ENCODE measurements around the gene ASB18.

The ASB18 gene

GRCh38 chr2:236163471-236164200, 100.6 kb downstream of the ASB18 start:
- DNase-seq (ENCODE audit: low read depth in 2 of 2), result no peak

- no peak for DNase-seq (ENCODE audit: low read depth in 2 of 2)
These were observed 101.2 kb downstream of the ASB18 start for GRCh38 chr2:236162882-236163470.

- DNase-seq (ENCODE audit: low read depth in 2 of 2), result no peak
These were observed 102.0 kb downstream of the ASB18 start for GRCh38 chr2:236162031-236162845.

- DNase-seq (ENCODE audit: low read depth in 2 of 2), result no peak
These were observed 102.7 kb downstream of the ASB18 start for GRCh38 chr2:236161531-236161930.

GRCh38 chr2:236161082-236161462, 103.1 kb downstream of the ASB18 start:
- no peak for DNase-seq (ENCODE audit: low read depth in 2 of 2)

- no peak for DNase-seq (ENCODE audit: low read depth in 2 of 2)
These were observed 103.7 kb downstream of the ASB18 start for GRCh38 chr2:236160366-236161081.

- DNase-seq (ENCODE audit: low read depth in 2 of 2), result no peak
These were observed 104.4 kb downstream of the ASB18 start for GRCh38 chr2:236159778-236160170.

- no peak for DNase-seq (ENCODE audit: low read depth in 2 of 2)
These were observed 105.0 kb downstream of the ASB18 start for GRCh38 chr2:236158969-236159777.

- DNase-seq (ENCODE audit: low read depth in 2 of 2), result no peak
These were observed 106.2 kb downstream of the ASB18 start for GRCh38 chr2:236157815-236158498.

GRCh38 chr2:236157366-236157765, 106.8 kb downstream of the ASB18 start:
- DNase-seq (ENCODE audit: low read depth in 2 of 2), result no peak

GRCh38 chr2:236156860-236157194, 107.4 kb downstream of the ASB18 start:
- no peak for DNase-seq (ENCODE audit: low read depth in 2 of 2)

- DNase-seq (ENCODE audit: low read depth in 2 of 2), result no peak
These were observed 107.9 kb downstream of the ASB18 start for GRCh38 chr2:236156095-236156859.

- no peak for DNase-seq (ENCODE audit: low read depth in 2 of 2)
These were observed 108.8 kb downstream of the ASB18 start for GRCh38 chr2:236155406-236155805.

GRCh38 chr2:236146436-236146835, 117.8 kb downstream of the ASB18 start:
- DNase-seq (ENCODE audit: low read depth in 2 of 2), result no peak

GRCh38 chr2:236143811-236144210, 120.4 kb downstream of the ASB18 start:
- no peak for DNase-seq (ENCODE audit: low read depth in 2 of 2)
